Activated CD4-positive, alpha-beta T cell treated with anti-CD3 and anti-CD28 coated beads for 48 hours (primary cell): ENCODE results near the gene MYO1D.

Experiments used
- DNase-seq: peaks from one replicate; pipeline ENCODE4 v3.0.0-alpha.2; 2020

MYO1D gene

GRCh38 chr17:32813021-32813420 lies 63.9 kb downstream of the MYO1D start:
- DNase-seq, result no peak

DNA sequence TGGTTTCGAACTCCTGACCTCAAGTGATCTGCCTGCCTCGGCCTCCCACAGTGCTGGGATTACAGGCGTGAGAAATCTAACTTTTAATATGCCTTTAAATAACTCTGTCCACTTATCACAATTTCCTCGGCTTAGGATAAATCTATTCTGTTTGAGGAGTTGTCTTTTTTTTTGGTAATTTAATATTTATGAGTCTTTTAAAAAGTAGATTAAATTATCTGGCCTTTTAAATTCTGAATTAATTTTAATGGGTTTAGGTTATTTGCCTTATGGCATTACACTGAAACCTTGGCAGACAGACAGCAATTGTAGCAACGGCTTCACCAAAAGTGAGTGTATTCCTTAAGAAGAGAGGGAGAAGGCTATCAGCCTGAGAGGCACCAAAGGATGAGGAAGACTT lies 66.2 kb downstream of the MYO1D start:
- no peak for DNase-seq

DNA sequence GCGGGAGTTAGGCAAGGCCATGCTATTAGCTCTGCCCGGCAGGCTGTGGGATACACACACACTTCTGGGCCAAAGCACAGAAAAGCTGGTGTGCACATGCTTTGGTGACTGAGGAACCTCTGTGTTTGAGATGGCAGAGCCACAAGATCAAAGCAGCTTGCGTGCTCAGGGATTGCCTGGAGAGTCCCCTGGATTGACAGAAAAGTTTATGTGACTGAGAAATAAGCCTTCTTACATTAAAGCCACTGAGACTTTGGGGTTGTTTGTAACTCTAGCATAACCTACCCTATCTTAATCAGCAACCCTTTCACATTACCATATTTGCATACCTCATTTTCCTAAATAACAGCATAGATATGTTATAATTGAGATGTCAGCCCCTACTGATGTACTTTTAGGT lies 69.3 kb downstream of the MYO1D start:
- DNase-seq, result no peak

GRCh38 chr17:32806646-32807045 lies 70.3 kb downstream of the MYO1D start:
- no peak for DNase-seq

DNA sequence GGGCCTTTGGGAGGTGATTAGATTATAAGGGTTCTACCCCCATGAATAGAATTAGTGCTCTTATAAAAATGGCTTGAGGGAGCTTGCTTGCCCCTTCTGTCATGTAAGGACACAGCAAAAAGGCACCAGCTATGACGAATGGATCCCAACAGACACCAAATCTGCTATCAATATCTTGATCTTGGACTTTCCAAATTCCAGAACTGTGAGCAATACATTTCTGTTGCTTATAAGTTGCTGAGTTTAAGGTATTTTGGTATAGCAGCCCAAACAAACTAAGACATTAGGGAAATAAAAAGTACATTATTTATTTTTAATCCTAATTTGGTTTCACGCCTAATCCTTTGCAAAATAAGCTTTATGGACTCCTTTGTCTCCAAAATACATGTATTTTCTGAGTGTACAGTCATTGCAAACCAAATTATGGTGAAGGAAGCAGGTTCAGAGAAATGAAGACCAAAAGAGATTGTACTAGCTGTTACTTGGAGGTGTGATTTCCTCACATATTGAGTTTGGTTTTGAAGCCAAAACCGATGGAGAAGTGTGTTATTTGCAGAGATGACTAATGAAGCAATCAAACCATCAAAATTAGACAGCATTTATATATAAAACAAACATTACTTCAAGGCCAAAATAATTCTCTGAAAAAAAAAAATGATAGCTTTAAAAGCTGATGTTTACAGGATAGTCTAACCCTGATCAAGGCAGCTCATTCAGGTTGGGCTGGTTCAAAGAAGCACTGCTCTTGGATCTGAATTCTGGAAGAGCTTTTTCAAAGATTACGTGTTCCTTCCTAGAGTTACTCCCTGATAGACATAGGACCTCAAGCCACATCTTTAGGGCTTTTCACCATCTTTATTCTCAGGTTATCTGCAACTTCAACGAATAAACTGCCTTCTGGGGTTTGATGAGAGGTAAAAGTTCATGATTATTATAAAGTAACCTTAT lies 71.6 kb downstream of the MYO1D start:
- DNase-seq, result no peak

GRCh38 chr17:32803544-32803943 lies 73.4 kb downstream of the MYO1D start:
- no peak for DNase-seq

GRCh38 chr17:32802306-32802705 lies 74.6 kb downstream of the MYO1D start:
- DNase-seq, result no peak

DNA sequence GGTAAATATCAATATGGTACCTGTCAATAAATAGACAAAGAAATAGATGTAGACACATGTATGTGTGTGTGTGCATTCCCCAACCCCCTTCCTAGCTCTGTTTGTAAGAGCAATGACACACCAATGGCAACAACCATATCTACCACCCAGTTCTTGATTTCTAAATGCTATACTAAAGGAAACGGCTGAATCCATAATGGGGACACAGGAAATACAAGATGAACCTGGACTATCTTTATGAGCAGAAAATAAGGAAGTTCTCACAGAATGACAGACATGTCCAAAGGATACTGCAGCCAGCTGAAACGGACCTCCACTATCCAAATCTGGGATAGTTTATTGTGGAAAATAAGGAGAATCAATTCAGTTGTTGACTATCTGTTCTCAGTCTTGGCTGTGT lies 75.3 kb downstream of the MYO1D start:
- DNase-seq, result no peak

GRCh38 chr17:32801193-32801592 lies 75.7 kb downstream of the MYO1D start:
- no peak for DNase-seq

DNA sequence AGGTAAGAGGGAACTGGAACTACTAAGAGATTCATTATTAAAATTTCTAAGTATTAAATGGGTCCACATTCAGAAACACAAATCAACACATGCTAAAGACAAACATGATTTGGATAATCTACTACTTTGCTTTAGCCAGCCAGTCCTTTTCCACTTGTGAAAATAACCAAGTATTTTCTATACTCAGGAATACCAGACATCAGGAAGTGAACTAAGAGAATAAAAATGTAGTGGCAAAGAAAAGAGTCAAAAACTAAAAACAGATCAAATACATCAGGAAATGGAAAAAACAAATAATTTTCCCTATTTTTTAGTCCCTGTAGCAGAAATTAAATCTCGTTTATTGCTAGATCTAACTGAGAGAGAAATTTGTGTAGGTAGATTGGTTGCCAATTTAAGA lies 78.0 kb downstream of the MYO1D start:
- DNase-seq, result no peak

DNA sequence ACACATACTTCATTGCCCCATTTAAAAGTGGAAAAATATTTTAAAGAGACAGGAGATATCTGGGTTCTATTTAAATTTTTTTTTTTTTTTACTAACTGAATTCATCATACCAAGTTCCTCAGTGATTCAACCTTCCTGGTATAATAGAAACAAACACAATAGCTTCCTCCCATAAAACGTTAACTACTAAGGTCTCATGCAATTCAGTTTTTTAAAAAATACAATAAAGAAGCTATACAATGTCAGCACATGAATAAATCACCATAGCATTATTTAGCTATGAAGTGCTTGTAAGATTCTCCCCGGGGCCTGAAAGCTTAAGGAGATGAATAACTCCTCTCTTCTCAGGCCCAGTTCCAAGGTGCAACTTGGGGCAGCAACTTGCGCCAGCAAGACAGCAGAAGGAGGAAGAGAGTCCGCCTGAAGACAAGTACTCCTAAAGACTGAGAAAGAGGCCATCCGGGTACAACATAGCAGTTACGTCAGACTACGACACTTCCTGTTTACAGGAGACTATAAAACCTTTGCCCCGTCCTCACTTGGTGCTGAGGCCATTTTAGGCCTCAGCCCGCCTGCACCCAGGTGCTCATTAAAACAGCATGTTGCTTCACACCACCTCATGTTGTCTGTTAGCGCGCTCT lies 81.5 kb downstream of the MYO1D start:
- no peak for DNase-seq

DNA sequence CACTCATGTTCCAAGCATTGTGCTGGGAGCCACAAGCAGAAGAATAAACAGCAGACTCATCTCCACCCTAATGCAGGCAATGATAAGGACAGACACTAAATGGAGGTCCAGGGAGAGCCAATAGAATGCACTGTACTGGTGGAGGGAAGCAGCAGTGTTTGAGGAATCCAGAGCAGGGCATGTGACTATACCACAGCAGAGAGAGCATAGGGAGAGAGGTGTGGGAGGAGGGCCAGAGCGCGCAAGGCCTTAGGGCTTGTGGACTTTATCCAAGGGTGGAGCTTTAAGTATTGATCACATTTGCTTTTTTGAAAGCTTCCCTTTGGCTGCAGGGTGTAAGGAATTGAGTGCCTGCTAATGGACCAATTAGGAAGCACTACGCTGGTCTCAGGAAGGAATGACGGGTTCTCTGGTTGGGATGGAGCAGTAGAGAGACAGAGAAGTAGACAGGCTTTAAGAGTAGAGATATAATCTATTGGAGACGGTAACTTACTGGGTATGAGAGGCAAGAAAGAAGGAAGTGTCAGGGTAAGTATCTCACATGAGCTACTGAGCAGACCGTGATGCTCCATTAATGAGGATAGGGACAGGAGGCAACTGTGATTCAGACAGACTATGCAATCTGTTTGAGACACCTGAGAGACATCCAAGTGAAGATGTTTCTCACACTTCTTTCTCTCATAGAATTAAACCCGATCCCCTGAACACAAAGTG lies 82.2 kb downstream of the MYO1D start:
- no peak for DNase-seq

DNA sequence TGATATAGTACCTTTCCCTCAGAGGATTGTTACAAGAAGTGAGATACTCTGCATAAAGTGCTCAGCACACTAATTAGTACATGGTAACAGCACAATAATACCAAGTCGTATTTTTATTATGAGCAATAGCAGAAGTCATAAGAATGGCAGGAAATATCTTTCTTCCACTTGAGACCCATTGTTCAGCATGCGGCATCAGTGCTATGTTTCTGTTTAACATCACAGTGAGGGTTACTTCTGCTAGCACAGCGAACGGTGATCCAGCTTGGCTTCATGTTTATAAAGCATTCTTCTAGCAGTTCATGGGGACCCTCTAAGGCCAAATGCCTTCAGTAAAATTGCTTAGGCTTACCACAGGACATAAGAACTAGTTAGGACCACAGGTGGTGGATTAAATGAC lies 83.1 kb downstream of the MYO1D start:
- DNase-seq, result no peak

- DNase-seq, result no peak
Observed at GRCh38 chr17:32792207-32792606, 84.7 kb downstream of the MYO1D start.

- no peak for DNase-seq
Observed at GRCh38 chr17:32786169-32786568, 90.8 kb downstream of the MYO1D start.

DNA sequence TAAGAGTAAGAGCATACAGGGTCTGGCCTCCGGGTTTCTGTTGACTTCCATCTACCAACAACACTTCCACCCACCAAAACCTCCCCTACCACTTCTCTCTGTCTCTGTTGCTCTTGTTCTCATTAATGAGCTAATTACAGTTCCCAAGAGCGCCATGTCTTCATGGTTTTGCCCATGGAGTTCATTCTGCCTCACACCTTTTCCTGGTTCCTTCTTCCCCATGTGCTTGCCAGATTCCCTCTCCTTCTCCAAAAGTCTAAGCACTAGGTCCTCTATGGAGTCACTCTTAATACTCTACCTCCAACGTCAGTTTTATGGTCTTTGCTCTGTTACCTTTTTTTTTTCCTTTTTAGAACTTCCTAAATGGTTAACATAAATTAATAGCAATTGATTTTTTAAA lies 92.8 kb downstream of the MYO1D start:
- DNase-seq, result no peak

GRCh38 chr17:32783602-32784001 lies 93.3 kb downstream of the MYO1D start:
- DNase-seq, result no peak

DNA sequence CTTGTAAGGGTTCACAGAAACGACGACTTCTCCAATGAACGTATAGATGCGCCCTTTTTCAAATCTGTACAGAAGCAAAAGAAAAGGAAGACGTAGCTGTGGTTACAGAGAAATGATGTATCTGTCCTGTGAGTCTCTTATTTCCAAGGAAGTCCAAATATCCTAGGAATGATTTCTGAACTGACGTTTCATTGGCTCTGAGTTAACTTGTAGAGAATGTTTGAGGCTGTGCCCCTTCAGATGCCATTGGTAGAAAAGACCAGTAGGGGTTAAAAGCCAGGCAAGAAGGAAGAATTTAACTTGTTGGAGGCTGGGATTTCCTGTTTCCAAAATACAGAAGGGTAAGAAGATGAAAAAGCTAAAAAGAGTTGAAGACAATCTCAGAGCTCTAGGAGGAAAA lies 96.2 kb downstream of the MYO1D start:
- no peak for DNase-seq

DNA sequence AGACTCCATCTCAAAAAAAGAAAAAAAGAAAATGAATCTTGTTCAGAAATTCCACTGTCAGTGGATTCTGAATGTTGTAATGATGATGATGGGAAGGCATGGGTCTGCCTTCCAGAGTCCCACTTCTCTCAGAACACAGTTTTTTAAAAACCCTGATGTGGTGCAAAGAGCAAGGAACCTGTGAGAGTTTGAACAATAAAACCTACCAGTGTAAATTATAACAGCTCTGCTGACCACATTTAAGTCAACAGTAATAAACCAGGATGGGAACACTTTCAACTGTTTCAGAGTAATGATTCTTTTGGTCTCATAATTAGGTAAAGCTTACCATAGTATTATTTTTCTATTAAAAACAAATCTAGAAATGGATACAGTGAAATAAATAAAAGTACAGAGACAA lies 99.0 kb downstream of the MYO1D start:
- DNase-seq, result no peak

DNA sequence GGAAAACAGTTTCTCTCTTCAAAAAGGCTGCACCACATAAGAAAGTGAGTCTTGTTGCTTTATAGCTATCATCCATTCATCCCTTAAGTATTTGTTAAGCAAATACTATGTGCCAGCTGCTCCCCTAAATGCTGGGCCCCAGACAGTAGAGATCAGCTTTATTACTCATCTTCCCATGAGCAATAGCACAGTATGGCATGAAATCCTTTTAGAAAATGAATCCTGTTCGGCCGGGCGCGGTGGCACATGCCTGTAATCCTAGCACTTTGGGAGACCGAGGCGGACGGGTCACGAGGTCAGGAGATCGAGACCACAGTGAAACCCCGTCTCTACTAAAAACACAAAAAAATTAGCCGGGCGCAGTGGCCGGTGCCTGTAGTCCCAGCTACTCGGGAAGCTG lies 99.5 kb downstream of the MYO1D start:
- no peak for DNase-seq

GRCh38 chr17:32774695-32775084 lies 102.2 kb downstream of the MYO1D start:
- DNase-seq, result no peak

GRCh38 chr17:32773856-32774694 lies 102.8 kb downstream of the MYO1D start:
- no peak for DNase-seq
